DOHH2 (cell line): ENCODE data around the gene PTGES3L.
A peak's percentile ranks its signal among the peaks of the same experiment; 100 is the strongest.

Source experiments
- H3F3A ChIP-seq: fragments of 200-600 bp; sonication (generic), shearing (Covaris generic); 2 replicates; pipeline ENCODE4 v1.6.0; 2016; ENCODE audit warnings: antibody characterized with exemption, mild to moderate bottlenecking; ENCODE audit not compliant: control insufficient read depth, insufficient read depth
- H3K27ac ChIP-seq: fragments of 200-600 bp; sonication (generic); 2 replicates; pipeline ENCODE4 v1.5.1; 2014; ENCODE audit warnings: low read depth, mild to moderate bottlenecking, low read length, moderate library complexity
- H3K27me3 ChIP-seq: fragments of 200-600 bp; sonication (generic); 2 replicates; pipeline ENCODE4 v1.6.1; 2014; ENCODE audit warnings: mild to moderate bottlenecking, low read length, mixed read lengths; ENCODE audit not compliant: control insufficient read depth
- H3K36me3 ChIP-seq: fragments of 200-600 bp; sonication (generic); 2 replicates; pipeline ENCODE4 v1.6.1; 2014; ENCODE audit warnings: mild to moderate bottlenecking, low read length, moderate library complexity, mixed read lengths; ENCODE audit not compliant: control insufficient read depth
- H3K4me1 ChIP-seq: fragments of 200-600 bp; sonication (generic); 2 replicates; pipeline ENCODE4 v1.6.1; 2014; ENCODE audit warnings: mild to moderate bottlenecking, low read length, mixed read lengths; ENCODE audit not compliant: control insufficient read depth
- H3K4me2 ChIP-seq: fragments of 200-600 bp; sonication (generic); 2 replicates; pipeline ENCODE4 v1.6.0; 2014; ENCODE audit warnings: mild to moderate bottlenecking, low read length, moderate library complexity
- H3K4me3 ChIP-seq: fragments of 200-600 bp; sonication (generic); 2 replicates; pipeline ENCODE4 v1.5.1; 2014; ENCODE audit warnings: mild to moderate bottlenecking, low read length, mixed read lengths
- H3K79me2 ChIP-seq: fragments of 200-600 bp; sonication (generic); 2 replicates; pipeline ENCODE4 v1.6.1; 2014; ENCODE audit warnings: mild to moderate bottlenecking, low read length, mixed read lengths; ENCODE audit not compliant: control insufficient read depth
- H3K9me2 ChIP-seq: fragments of 200-600 bp; sonication (generic); replicated peaks from 2 replicates; pipeline ENCODE4 v1.6.1; 2014; ENCODE audit warnings: mild to moderate bottlenecking, low read length, mixed read lengths; ENCODE audit not compliant: control insufficient read depth
- H3K9me3 ChIP-seq: fragments of 200-600 bp; sonication (generic); 2 replicates; pipeline ENCODE4 v1.6.1; 2014; ENCODE audit warnings: antibody characterized with exemption, low read length, mixed read lengths; ENCODE audit not compliant: control insufficient read depth, insufficient read depth
- H4K20me1 ChIP-seq: fragments of 200-600 bp; sonication (generic); 2 replicates; pipeline ENCODE4 v1.6.0; 2014; ENCODE audit warnings: low read depth, mild to moderate bottlenecking, antibody characterized with exemption, low read length, moderate library complexity; ENCODE audit not compliant: control insufficient read depth, insufficient read depth
- CTCF ChIP-seq: fragments of 200-600 bp; sonication (generic); IDR thresholded peaks from one replicate; pipeline ENCODE4 v1.5.1; 2014; ENCODE audit warnings: antibody characterized with exemption, mild to moderate bottlenecking, low read depth, low read length; ENCODE audit not compliant: poor library complexity, severe bottlenecking
- EZH2phosphoT487 ChIP-seq: fragments of 200-600 bp; sonication (generic); IDR thresholded peaks from 2 replicates; pipeline ENCODE4 v1.6.1; 2017; ENCODE audit warnings: borderline replicate concordance, mild to moderate bottlenecking, antibody characterized with exemption, low read length, moderate library complexity, mixed read lengths

Gene PTGES3L

GRCh38 chr17:42979511-42980273 is at the start of gene PTGES3L:
Gene PTGES3L, minus strand, starts transcription at chr17:42980080. Its CDS starts 27 bp downstream, at chr17:42980053.
- Histone ChIP-seq H3K36me3 (peaks cover 29% of the 10 kb centered on the region), H3K79me2 (peaks cover 43% of the 10 kb centered on the region), H3K4me1 (peaks cover 38% of the 10 kb centered on the region), H3K27ac (peak within 1 kb of the TSS; percentile 81), H4K20me1 (peaks cover 7% of the 10 kb centered on the region; the same call in 1 of the 2 replicates), H3K4me2 (peak within 1 kb of the TSS; percentile 97), H3K9me3 (no peaks in the 10 kb centered on the region), H3K9me2 (no peaks in the 10 kb centered on the region), H3K4me3 (peak within 1 kb of the TSS; percentile 100), H3F3A (no peaks in the 10 kb centered on the region), H3K27me3 (peaks cover 3% of the 10 kb centered on the region)
- TF ChIP-seq CTCF, result no peak
- TF ChIP-seq EZH2phosphoT487, result no peak

GRCh38 chr17:43028221-43028861 is 48.5 kb upstream of the PTGES3L start:
- H4K20me1 ChIP-seq, result no peaks in the 10 kb centered on the region
- TF ChIP-seq CTCF, result no peak
- TF ChIP-seq EZH2phosphoT487, result no peak
- peaks cover 4% of the 10 kb centered on the region; the same call in 1 of the 2 replicates for H3F3A ChIP-seq
- no peaks in the 10 kb centered on the region for H3K79me2 ChIP-seq
- peaks cover 13% of the 10 kb centered on the region for H3K4me1 ChIP-seq
- H3K27ac ChIP-seq, result no peak overlapping the region
- H3K36me3 ChIP-seq, result no peaks in the 10 kb centered on the region
- H3K4me3 ChIP-seq, result no peak overlapping the region
- H3K4me2 ChIP-seq, result no peak overlapping the region
- H3K9me3 ChIP-seq, result no peaks in the 10 kb centered on the region
- H3K9me2 ChIP-seq, result no peaks in the 10 kb centered on the region
- peaks cover 22% of the 10 kb centered on the region for H3K27me3 ChIP-seq

- Histone ChIP-seq H3K27ac (no peak overlapping the region), H3K4me3 (no peak overlapping the region), H3K9me2 (no peaks in the 10 kb centered on the region), H3K4me2 (no peak overlapping the region), H4K20me1 (no peaks in the 10 kb centered on the region), H3F3A (peaks cover 5% of the 10 kb centered on the region; the same call in 1 of the 2 replicates), H3K79me2 (no peaks in the 10 kb centered on the region), H3K27me3 (peaks cover 22% of the 10 kb centered on the region), H3K36me3 (no peaks in the 10 kb centered on the region), H3K9me3 (no peaks in the 10 kb centered on the region), H3K4me1 (peaks cover 13% of the 10 kb centered on the region)
- TF ChIP-seq EZH2phosphoT487 (no peak), CTCF (no peak)
Measured at GRCh38 chr17:43027091-43028032, 47.5 kb upstream of the PTGES3L start.
